AG09309 (cell line): Measurements from ENCODE around the gene NPR2.
A peak's percentile ranks its signal among the peaks of the same experiment; 100 is the strongest.

ENCODE experiments used
- DNase-seq: peaks from one replicate; pipeline ENCODE4 v3.0.0-alpha.2; 2010; ENCODE audit warnings: low read depth
- H3K4me3 ChIP-seq: 2 replicates; pipeline ENCODE4 v1.5.1; 2011; ENCODE audit warnings: mild to moderate bottlenecking, low read depth, low read length, moderate library complexity; ENCODE audit not compliant: control insufficient read depth
- CTCF ChIP-seq: IDR thresholded peaks from 2 replicates; pipeline ENCODE4 v1.5.1; 2011; ENCODE audit warnings: mild to moderate bottlenecking, low read depth, low read length, inconsistent platforms; ENCODE audit not compliant: insufficient read depth, control insufficient read depth; ENCODE audit errors: missing control alignments

NPR2 gene

GRCh38 chr9:35840881-35841644 lies 49.7 kb downstream of the NPR2 start:
- no peak for DNase-seq
- no peak for TF ChIP-seq CTCF
- H3K4me3 ChIP-seq = no peak overlapping the region

- DNase-seq = no peak
- no peak for TF ChIP-seq CTCF
- H3K4me3 ChIP-seq = no peak overlapping the region
These were observed 50.2 kb downstream of the NPR2 start for GRCh38 chr9:35841645-35841900.

- DNase-seq = no peak
- TF ChIP-seq CTCF = no peak
- no peak overlapping the region for H3K4me3 ChIP-seq
These were observed 50.8 kb downstream of the NPR2 start for GRCh38 chr9:35842020-35842745.

GRCh38 chr9:35842795-35843194 lies 51.4 kb downstream of the NPR2 start:
- no peak for TF ChIP-seq CTCF
- no peak for DNase-seq
- H3K4me3 ChIP-seq = no peak overlapping the region

GRCh38 chr9:35844628-35845270 lies 53.4 kb downstream of the NPR2 start:
- DNase-seq = peak; percentile 70
- TF ChIP-seq CTCF = no peak
- H3K4me3 ChIP-seq = no peak overlapping the region

GRCh38 chr9:35845824-35846771 lies 54.7 kb downstream of the NPR2 start:
- no peak for TF ChIP-seq CTCF
- DNase-seq = no peak
- H3K4me3 ChIP-seq = no peak overlapping the region
